ENCODE results near the gene PITHD1.

PITHD1 gene

DNA sequence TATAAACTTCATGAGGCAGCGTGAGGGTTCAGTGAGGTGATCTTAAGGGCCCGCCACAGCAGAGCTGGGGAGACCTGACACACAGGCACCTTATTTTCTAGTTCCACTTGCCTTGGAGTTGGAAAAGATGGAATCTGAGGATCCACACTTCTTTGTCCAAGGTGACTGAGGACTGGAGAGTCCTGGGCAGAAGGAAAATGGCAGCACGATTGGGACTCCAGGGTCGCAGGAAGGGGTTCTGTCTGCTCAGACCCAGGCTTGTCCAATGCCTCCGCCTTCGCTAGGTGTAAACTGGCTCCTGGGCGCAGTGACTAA is 21.0 kb downstream of the PITHD1 start:
- Histone ChIP-seq H4K5ac (ENCODE audit: low read length) (no peak overlapping the region), H3K79me1 (ENCODE audit: low read length) (no peaks in the 10 kb centered on the region), H2BK5ac (ENCODE audit: low read length) (no peak overlapping the region), H3K27me3 (ENCODE audit: insufficient read depth, low read length, poor library complexity) (no peaks in the 10 kb centered on the region), H4K8ac (ENCODE audit: low read depth, low read length) (no peak overlapping the region), H3K36me3 (ENCODE audit: control insufficient read depth, insufficient read depth, low read length) (peaks cover 2% of the 10 kb centered on the region), H3K9ac (ENCODE audit: low read length) (peak overlapping the region; percentile 99), H3K4me1 (ENCODE audit: control insufficient read depth, low read depth, low read length) (peaks cover 1% of the 10 kb centered on the region), H3K27ac (ENCODE audit: low read depth, low read length) (no peak overlapping the region), H2BK120ac (ENCODE audit: low read depth, low read length) (no peak overlapping the region), H3K18ac (ENCODE audit: low read length) (no peak overlapping the region), H3K4me2 (ENCODE audit: low read length) (peak overlapping the region; percentile 1), H2AK5ac (ENCODE audit: low read length) (no peak overlapping the region), H3K79me2 (ENCODE audit: control insufficient read depth, insufficient read depth, low read length) (no peaks in the 10 kb centered on the region), H2BK15ac (replicated peaks; ENCODE audit: low read depth) (no peak overlapping the region), H3K4ac (ENCODE audit: low read depth, low read length) (no peak overlapping the region), H3K4me3 (ENCODE audit: low read length) (no peak overlapping the region), H3K56ac (ENCODE audit: low read length) (peak overlapping the region; percentile 47), H3K23ac (ENCODE audit: low read length) (no peak overlapping the region)
- no peak for DNase-seq
- no CpG with 5 or more reads among the region's 7 CpGs for WGBS (ENCODE audit: extremely low coverage, insufficient coverage, low lambda C conversion rate)

DNA sequence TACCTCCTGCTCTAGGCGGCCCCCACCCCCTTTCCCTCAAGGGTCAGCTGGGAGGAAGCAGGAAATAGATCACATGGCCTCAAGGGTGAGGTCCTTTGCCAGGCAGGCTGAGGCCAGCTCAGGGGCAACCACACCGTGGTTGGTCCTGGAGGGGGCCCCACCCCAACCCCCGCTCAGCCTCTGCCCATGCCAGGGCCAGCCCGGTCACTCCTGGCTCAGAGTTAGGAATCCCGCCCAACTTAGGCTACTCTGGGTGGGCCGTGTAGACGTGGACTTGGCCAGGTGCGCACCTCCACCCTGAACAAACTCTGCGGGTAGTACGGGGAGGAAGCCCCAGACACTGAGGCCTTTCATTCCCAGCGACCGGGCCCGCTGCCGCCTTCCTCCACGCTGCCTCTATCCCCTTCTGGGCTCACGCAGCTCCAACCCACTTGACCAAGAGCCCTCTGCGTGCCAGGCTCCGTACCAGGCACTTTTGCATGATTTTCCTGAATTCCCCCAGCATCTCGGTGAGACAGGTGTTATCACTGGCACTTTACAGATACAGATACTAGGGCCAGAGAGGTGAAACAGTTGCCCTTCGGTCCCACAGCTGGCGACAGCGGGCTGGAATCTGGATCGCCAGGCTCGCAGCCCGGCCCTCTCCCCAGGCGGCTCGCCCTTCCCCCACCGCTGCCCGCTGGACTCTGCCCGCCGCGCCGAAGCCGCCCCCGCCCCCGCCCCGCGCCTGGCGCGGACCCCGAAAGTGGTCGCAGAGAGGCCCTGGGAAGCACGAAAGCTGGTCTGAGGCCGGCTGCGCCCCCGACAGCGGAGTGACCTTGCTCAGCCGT is 21.6 kb downstream of the PITHD1 start:
- Histone ChIP-seq H3K56ac (ENCODE audit: low read length) (peak overlapping the region; percentile 100), H3K18ac (ENCODE audit: low read length) (peak overlapping the region; percentile 91), H4K8ac (ENCODE audit: low read depth, low read length) (no peak overlapping the region), H2AK5ac (ENCODE audit: low read length) (peak overlapping the region; percentile 92), H2BK15ac (replicated peaks; ENCODE audit: low read depth) (no peak overlapping the region), H3K23ac (ENCODE audit: low read length) (peak overlapping the region; percentile 97), H3K4me1 (ENCODE audit: control insufficient read depth, low read depth, low read length) (peaks cover 1% of the 10 kb centered on the region), H3K4me3 (ENCODE audit: low read length) (peak overlapping the region; percentile 98), H3K27me3 (ENCODE audit: insufficient read depth, low read length, poor library complexity) (no peaks in the 10 kb centered on the region), H3K4ac (ENCODE audit: low read depth, low read length) (peak overlapping the region; percentile 66), H3K4me2 (ENCODE audit: low read length) (peak overlapping the region; percentile 99), H2BK5ac (ENCODE audit: low read length) (peak overlapping the region; percentile 65), H3K79me1 (ENCODE audit: low read length) (no peaks in the 10 kb centered on the region), H3K27ac (ENCODE audit: low read depth, low read length) (peak overlapping the region; percentile 88), H3K79me2 (ENCODE audit: control insufficient read depth, insufficient read depth, low read length) (no peaks in the 10 kb centered on the region), H2BK120ac (ENCODE audit: low read depth, low read length) (peak overlapping the region; percentile 19), H3K9ac (ENCODE audit: low read length) (peak overlapping the region; percentile 99), H4K5ac (ENCODE audit: low read length) (peak overlapping the region; percentile 30), H3K36me3 (ENCODE audit: control insufficient read depth, insufficient read depth, low read length) (peaks cover 2% of the 10 kb centered on the region)
- peak; percentile 93 for DNase-seq
- no CpG with 5 or more reads among the region's 48 CpGs for WGBS (ENCODE audit: extremely low coverage, insufficient coverage, low lambda C conversion rate)

DNA sequence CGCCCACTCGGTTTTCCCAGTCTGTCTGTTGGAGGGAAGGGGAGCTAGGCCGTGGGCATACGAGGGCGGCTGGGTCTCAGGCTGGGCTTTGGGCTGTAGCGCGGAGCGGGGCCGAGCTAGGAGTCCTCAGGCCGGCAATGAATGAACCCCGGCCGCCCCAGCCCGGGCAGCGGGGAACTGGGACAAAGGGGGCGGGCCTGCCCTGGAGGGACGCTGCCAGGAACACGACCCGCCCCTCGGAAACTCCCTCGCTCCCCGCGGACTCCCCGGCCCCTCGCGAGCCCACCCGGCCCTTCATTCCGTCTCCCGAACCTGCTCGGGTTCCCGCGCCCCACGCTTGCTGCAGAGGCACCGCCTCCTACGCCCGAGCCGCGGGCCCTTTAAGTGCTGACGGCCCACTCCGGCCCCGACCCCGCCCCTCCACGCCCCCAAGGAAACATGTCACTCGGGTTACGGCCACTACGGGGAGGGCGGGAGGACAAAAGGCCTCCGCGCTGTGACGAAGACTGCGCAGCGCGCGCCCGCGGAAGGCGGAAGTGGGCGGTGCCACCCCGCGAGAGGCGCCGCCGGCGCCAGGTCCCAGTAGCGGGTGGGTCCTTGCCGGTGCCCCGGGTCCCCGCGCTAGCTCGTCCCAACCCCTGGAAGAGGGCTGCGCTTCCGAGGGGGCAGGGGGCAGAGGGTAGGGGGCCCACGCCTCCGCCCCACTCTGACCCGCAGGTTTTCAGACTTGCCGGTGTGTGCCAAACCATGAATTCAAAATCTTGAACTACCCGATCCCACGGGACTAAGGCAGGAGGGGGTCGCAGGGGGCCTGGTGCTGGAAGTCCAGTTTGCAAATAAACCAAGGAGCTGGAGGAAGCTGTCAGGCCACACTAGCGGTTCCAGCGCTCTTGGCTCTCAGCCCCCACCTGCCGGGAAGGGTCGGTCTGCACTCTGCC is 22.5 kb downstream of the PITHD1 start, which contains the start of gene GALE:
TSS of gene GALE (minus strand) at position 355 of the 938 bp plus-strand sequence. CDS start 1,747 bp downstream, outside the sequence.
- H3K36me3 ChIP-seq (ENCODE audit: control insufficient read depth, insufficient read depth, low read length), result peaks cover 2% of the 10 kb centered on the region
- H2AK5ac ChIP-seq (ENCODE audit: low read length), result peak within 1 kb of the TSS; percentile 92
- peak within 1 kb of the TSS; percentile 99 for H3K4me2 ChIP-seq (ENCODE audit: low read length)
- peak within 1 kb of the TSS; percentile 87 for H3K4ac ChIP-seq (ENCODE audit: low read depth, low read length)
- H3K4me1 ChIP-seq (ENCODE audit: control insufficient read depth, low read depth, low read length), result peaks cover 1% of the 10 kb centered on the region
- H2BK120ac ChIP-seq (ENCODE audit: low read depth, low read length), result peak within 1 kb of the TSS; percentile 19
- no peaks in the 10 kb centered on the region for H3K79me2 ChIP-seq (ENCODE audit: control insufficient read depth, insufficient read depth, low read length)
- peak within 1 kb of the TSS; percentile 97 for H3K23ac ChIP-seq (ENCODE audit: low read length)
- H4K8ac ChIP-seq (ENCODE audit: low read depth, low read length), result peak within 1 kb of the TSS; percentile 95
- peak within 1 kb of the TSS; percentile 91 for H3K18ac ChIP-seq (ENCODE audit: low read length)
- peak within 1 kb of the TSS; percentile 99 for H3K9ac ChIP-seq (ENCODE audit: low read length)
- WGBS (ENCODE audit: extremely low coverage, insufficient coverage, low lambda C conversion rate), result no CpG with 5 or more reads among the region's 82 CpGs
- DNase-seq, result peak; percentile 89
- H4K5ac ChIP-seq (ENCODE audit: low read length), result peak within 1 kb of the TSS; percentile 30
- H3K27ac ChIP-seq (ENCODE audit: low read depth, low read length), result peak within 1 kb of the TSS; percentile 88
- H3K56ac ChIP-seq (ENCODE audit: low read length), result peak within 1 kb of the TSS; percentile 100
- H3K27me3 ChIP-seq (ENCODE audit: insufficient read depth, low read length, poor library complexity), result no peaks in the 10 kb centered on the region
- H2BK15ac ChIP-seq (replicated peaks; ENCODE audit: low read depth), result no peak within 1 kb of the TSS
- H3K4me3 ChIP-seq (ENCODE audit: low read length), result peak within 1 kb of the TSS; percentile 98
- no peaks in the 10 kb centered on the region for H3K79me1 ChIP-seq (ENCODE audit: low read length)
- peak within 1 kb of the TSS; percentile 65 for H2BK5ac ChIP-seq (ENCODE audit: low read length)

DNA sequence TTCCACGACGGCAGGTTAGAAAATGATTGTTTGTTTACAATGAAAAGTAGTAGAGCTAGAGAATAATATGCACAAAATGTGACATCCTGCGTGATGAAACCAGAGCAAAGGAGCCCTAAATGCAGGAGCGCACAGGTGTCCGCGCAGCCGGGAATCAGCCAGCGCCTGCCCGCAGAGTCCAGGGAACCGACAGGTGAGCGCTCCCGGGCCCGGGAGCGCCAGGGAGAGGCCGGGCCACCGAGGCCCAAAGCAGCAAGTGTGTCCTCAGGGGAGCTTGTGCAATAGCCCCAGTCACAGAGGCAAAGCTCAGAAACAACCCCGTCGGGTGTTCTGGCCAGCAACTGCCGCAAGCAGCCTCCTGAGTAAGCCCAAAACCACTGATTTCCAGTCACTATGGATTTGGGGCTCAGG is 23.1 kb downstream of the PITHD1 start:
- Histone ChIP-seq H3K23ac (ENCODE audit: low read length) (no peak overlapping the region), H3K36me3 (ENCODE audit: control insufficient read depth, insufficient read depth, low read length) (peaks cover 2% of the 10 kb centered on the region), H3K4me2 (ENCODE audit: low read length) (peak overlapping the region; percentile 76), H3K9ac (ENCODE audit: low read length) (peak overlapping the region; percentile 74), H3K79me2 (ENCODE audit: control insufficient read depth, insufficient read depth, low read length) (no peaks in the 10 kb centered on the region), H3K4me3 (ENCODE audit: low read length) (peak overlapping the region; percentile 53), H3K79me1 (ENCODE audit: low read length) (no peaks in the 10 kb centered on the region), H3K27ac (ENCODE audit: low read depth, low read length) (no peak overlapping the region), H2BK120ac (ENCODE audit: low read depth, low read length) (no peak overlapping the region), H4K8ac (ENCODE audit: low read depth, low read length) (no peak overlapping the region), H2AK5ac (ENCODE audit: low read length) (no peak overlapping the region), H3K18ac (ENCODE audit: low read length) (peak overlapping the region; percentile 89), H2BK5ac (ENCODE audit: low read length) (no peak overlapping the region), H4K5ac (ENCODE audit: low read length) (no peak overlapping the region), H3K4ac (ENCODE audit: low read depth, low read length) (no peak overlapping the region), H3K4me1 (ENCODE audit: control insufficient read depth, low read depth, low read length) (peaks cover 1% of the 10 kb centered on the region), H3K56ac (ENCODE audit: low read length) (peak overlapping the region; percentile 88), H2BK15ac (replicated peaks; ENCODE audit: low read depth) (no peak overlapping the region), H3K27me3 (ENCODE audit: insufficient read depth, low read length, poor library complexity) (no peaks in the 10 kb centered on the region)
- DNase-seq, result no peak
- no CpG with 5 or more reads among the region's 19 CpGs for WGBS (ENCODE audit: extremely low coverage, insufficient coverage, low lambda C conversion rate)

DNA sequence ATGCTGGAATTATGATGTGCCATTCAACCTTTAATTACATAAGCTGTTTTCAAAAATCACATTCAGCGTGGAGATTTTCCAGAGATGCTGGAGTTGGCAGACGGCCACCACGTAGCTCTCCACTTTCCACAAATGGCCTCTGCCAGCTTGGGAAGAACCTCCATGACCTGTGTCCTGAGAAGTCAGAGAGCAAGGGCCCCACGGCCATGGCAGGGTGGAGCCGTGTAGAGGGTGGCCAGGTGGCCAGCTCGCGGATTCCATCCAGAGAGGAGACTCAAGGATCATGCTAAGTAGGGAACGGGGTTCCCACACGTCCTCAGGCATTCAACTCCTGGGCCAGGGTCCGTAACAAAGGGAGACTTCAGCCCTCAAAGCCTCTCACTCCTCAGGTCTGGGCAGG is 23.7 kb downstream of the PITHD1 start:
- Histone ChIP-seq H3K4ac (ENCODE audit: low read depth, low read length) (no peak overlapping the region), H3K9ac (ENCODE audit: low read length) (no peak overlapping the region), H3K79me2 (ENCODE audit: control insufficient read depth, insufficient read depth, low read length) (no peaks in the 10 kb centered on the region), H3K27ac (ENCODE audit: low read depth, low read length) (no peak overlapping the region), H3K18ac (ENCODE audit: low read length) (no peak overlapping the region), H3K27me3 (ENCODE audit: insufficient read depth, low read length, poor library complexity) (no peaks in the 10 kb centered on the region), H2BK120ac (ENCODE audit: low read depth, low read length) (no peak overlapping the region), H3K4me2 (ENCODE audit: low read length) (no peak overlapping the region), H4K8ac (ENCODE audit: low read depth, low read length) (no peak overlapping the region), H3K36me3 (ENCODE audit: control insufficient read depth, insufficient read depth, low read length) (peaks cover 2% of the 10 kb centered on the region), H2BK15ac (replicated peaks; ENCODE audit: low read depth) (no peak overlapping the region), H4K5ac (ENCODE audit: low read length) (no peak overlapping the region), H3K4me1 (ENCODE audit: control insufficient read depth, low read depth, low read length) (peaks cover 1% of the 10 kb centered on the region), H2BK5ac (ENCODE audit: low read length) (no peak overlapping the region), H3K4me3 (ENCODE audit: low read length) (no peak overlapping the region), H3K79me1 (ENCODE audit: low read length) (no peaks in the 10 kb centered on the region), H3K23ac (ENCODE audit: low read length) (no peak overlapping the region), H3K56ac (ENCODE audit: low read length) (peak overlapping the region; percentile 25), H2AK5ac (ENCODE audit: low read length) (no peak overlapping the region)
- WGBS (ENCODE audit: extremely low coverage, insufficient coverage, low lambda C conversion rate), result no CpG with 5 or more reads among the region's 10 CpGs
- no peak for DNase-seq
